Measurements from ENCODE around the gene BRD4. TPM values are rescaled to one million over a fixed set of nuclear protein-coding genes. Genes with fewer than 3 reads are reported as not detected.

Gene BRD4
- total RNA-seq, 4 donors from 2014 or later: 34.1 to 48.1 (median 37.5) TPM

DNA sequence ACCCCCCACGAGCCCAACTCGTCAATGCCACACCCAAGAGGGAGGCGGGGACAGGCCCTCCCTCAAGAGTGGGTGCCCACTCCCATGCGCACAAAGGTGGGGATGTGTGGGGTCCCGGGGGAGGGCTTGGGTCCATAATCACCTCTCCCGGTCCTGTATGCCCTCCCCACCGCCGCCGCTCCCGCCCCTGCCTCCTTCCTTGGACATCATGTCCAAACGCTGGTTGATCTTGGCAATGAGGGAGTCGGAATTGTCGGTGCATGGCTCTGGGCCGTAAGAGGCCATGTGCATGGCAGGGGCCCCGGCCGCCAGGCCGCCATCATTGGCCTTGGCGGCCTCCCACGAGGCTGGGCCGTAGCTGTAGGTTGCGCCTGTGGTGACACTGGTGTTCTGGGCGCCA lies 41.3 kb upstream of the BRD4 start:
- intact Hi-C loops (cut with DNase I): no loop called here
- H3K27me3 ChIP-seq: no peaks in the 10 kb centered on the region
- peaks cover 52 to 58% (median 55%) of the 10 kb centered on the region in 4 donors for H3K4me1 ChIP-seq
- WGBS: 88% methylated on average over 21 of the region's 22 CpGs
- DNase-seq (ENCODE audit: extremely low spot score): no peak
- peaks cover 45 to 60% (median 54%) of the 10 kb centered on the region in 4 donors for H3K36me3 ChIP-seq
- TF ChIP-seq POLR2A (IDR thresholded peaks at IDR 0.05; ENCODE audit: low read depth) (no peak), POLR2AphosphoS5 (IDR thresholded peaks at IDR 0.05) (no peak), EP300 (IDR thresholded peaks at IDR 0.05) (no peak)
- TF ChIP-seq, protein P1, sequence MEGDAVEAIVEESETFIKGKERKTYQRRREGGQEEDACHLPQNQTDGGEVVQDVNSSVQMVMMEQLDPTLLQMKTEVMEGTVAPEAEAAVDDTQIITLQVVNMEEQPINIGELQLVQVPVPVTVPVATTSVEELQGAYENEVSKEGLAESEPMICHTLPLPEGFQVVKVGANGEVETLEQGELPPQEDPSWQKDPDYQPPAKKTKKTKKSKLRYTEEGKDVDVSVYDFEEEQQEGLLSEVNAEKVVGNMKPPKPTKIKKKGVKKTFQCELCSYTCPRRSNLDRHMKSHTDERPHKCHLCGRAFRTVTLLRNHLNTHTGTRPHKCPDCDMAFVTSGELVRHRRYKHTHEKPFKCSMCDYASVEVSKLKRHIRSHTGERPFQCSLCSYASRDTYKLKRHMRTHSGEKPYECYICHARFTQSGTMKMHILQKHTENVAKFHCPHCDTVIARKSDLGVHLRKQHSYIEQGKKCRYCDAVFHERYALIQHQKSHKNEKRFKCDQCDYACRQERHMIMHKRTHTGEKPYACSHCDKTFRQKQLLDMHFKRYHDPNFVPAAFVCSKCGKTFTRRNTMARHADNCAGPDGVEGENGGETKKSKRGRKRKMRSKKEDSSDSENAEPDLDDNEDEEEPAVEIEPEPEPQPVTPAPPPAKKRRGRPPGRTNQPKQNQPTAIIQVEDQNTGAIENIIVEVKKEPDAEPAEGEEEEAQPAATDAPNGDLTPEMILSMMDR (IDR thresholded peaks at IDR 0.05): no peak
- H3K9me3 ChIP-seq: no peaks in the 10 kb centered on the region
- no peak overlapping the region for H3K4me3 ChIP-seq
- peak overlapping the region in 2 of 4 donors; percentile 58 to 74 for H3K27ac ChIP-seq (replicated peaks in 1 of 4)

DNA sequence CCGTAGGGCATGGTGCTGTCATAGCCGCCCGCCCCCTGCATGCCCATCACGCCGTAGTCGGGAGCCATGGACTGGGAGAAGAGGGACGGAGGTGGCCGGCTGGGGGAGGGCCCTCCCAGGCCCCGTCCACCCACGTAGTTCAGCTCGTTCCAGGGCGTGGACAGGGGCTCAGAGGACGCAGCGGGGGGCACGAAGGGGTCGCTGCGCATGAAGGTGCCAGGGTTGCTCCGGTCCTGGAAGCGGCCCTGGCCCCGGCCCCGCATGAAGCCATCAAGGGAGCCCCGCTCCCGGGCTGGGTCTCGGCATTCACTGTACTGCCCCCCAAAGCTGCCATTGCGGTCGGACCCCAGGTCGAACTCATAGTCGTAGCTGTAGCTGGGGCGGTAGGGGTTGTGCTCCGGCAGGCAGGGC lies 40.6 kb upstream of the BRD4 start:
- intact Hi-C loops (cut with DNase I): no loop called here
- no peak for DNase-seq (ENCODE audit: extremely low spot score)

DNA sequence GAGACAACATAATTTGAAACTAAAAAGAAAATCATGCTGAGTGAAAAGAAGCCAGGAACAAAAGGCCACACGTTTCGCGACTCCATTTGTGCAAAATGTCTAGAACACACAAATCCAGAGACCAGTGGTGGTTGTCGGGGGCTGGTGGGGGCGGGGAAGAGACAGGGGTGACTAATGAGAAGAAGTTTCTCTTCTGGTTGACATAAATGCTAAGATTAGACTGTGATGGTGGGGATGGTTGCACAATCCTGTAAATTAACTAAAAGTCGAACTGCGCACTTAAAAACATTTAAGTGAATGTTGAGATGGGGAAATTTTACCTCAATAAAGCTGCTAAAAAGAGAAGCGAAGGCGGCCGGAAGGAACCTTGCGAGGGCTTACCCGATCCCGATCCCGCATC lies 40.1 kb upstream of the BRD4 start:
- 90% methylated on average over 14 of the region's 14 CpGs for WGBS
- Histone ChIP-seq H3K27me3 (no peaks in the 10 kb centered on the region), H3K4me3 (no peak overlapping the region), H3K4me1 (peaks cover 43 to 59% (median 48%) of the 10 kb centered on the region in 4 donors), H3K9me3 (no peaks in the 10 kb centered on the region), H3K27ac (replicated peaks in 1 of 4) (no peak overlapping the region), H3K36me3 (peaks cover 57 to 71% (median 66%) of the 10 kb centered on the region in 4 donors)
- no peak for DNase-seq (ENCODE audit: extremely low spot score)
- intact Hi-C loops (cut with DNase I): no loop called here
- TF ChIP-seq EP300 (IDR thresholded peaks at IDR 0.05): no peak
- no peak for TF ChIP-seq POLR2A (IDR thresholded peaks at IDR 0.05; ENCODE audit: low read depth)
- TF ChIP-seq POLR2AphosphoS5 (IDR thresholded peaks at IDR 0.05): no peak
- TF ChIP-seq, protein P1 (IDR thresholded peaks at IDR 0.05): no peak

More for the DNA sequence above, 40.6 kb upstream of the BRD4 start:
- TF ChIP-seq EP300 (IDR thresholded peaks at IDR 0.05) (no peak), POLR2A (IDR thresholded peaks at IDR 0.05; ENCODE audit: low read depth) (no peak), POLR2AphosphoS5 (IDR thresholded peaks at IDR 0.05) (no peak)
- TF ChIP-seq, protein P1 (IDR thresholded peaks at IDR 0.05): no peak
- no peaks in the 10 kb centered on the region for H3K9me3 ChIP-seq
- no peaks in the 10 kb centered on the region for H3K27me3 ChIP-seq
- WGBS: 94% methylated on average over 21 of the region's 30 CpGs
- H3K4me3 ChIP-seq: no peak overlapping the region
- H3K36me3 ChIP-seq: peaks cover 53 to 67% (median 62%) of the 10 kb centered on the region in 4 donors
- H3K4me1 ChIP-seq: peaks cover 47 to 60% (median 52%) of the 10 kb centered on the region in 4 donors
- no peak overlapping the region for H3K27ac ChIP-seq (replicated peaks in 1 of 4)

DNA sequence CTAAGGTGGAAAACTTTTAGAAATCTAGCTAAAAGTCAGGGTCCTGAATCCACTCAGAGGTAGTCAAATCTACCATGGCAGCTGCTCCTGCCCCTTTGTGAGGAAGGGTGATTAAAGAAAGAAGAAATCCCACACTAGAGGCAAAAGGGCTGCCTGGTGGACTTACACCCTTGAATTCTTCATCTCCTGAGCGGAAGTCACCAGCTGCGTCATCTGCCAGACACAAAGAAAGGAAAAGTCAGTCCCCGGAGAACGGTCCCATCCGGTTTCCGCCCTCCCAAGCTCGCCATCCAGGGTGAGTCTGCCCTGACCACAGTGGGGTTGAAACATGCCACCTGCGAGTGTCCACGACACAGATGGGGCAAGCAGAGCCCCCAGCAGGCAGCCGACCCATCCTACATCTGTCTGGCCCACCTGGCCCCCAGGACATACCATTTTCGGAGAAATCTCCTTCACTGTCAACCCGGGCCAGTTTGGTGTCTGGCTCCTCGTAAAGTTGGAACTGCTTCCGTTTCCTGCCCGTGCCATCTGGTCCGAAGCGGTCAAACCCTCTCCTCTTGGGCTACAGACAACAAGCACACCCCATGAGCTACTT lies 39.5 kb upstream of the BRD4 start:
- H3K4me1 ChIP-seq: peaks cover 37 to 54% (median 42%) of the 10 kb centered on the region in 4 donors
- no peaks in the 10 kb centered on the region for H3K27me3 ChIP-seq
- H3K4me3 ChIP-seq: no peak overlapping the region
- DNase-seq (ENCODE audit: extremely low spot score): no peak
- no peaks in the 10 kb centered on the region for H3K9me3 ChIP-seq
- peaks cover 63 to 77% (median 72%) of the 10 kb centered on the region in 4 donors for H3K36me3 ChIP-seq
- intact Hi-C loops (cut with DNase I): no loop called here
- whole genome bisulfite sequencing: 87% methylated on average over 16 of the region's 17 CpGs
- no peak overlapping the region for H3K27ac ChIP-seq (replicated peaks in 1 of 4)
- TF ChIP-seq POLR2AphosphoS5 (IDR thresholded peaks at IDR 0.05) (no peak), EP300 (IDR thresholded peaks at IDR 0.05) (no peak), POLR2A (IDR thresholded peaks at IDR 0.05; ENCODE audit: low read depth) (no peak)
- TF ChIP-seq, protein P1 (IDR thresholded peaks at IDR 0.05): no peak

Measured in esophagus muscularis mucosa (tissue), 4 donors.